Colonic mucosa (tissue), 4 donors: ENCODE results near the gene CABLES1. TPM values are rescaled to one million over a fixed set of nuclear protein-coding genes. Genes with fewer than 3 reads are reported as not detected.

Experiments
- DNase-seq: peaks from one replicate; pipeline ENCODE4 v3.0.0-alpha.2; 2020
- H3K27ac ChIP-seq: fragments of 200-600 bp; one replicate; pipeline ENCODE4 v1.8.0; 2021
- H3K27me3 ChIP-seq: fragments of 200-600 bp; one replicate; pipeline ENCODE4 v1.8.0; 2021
- H3K36me3 ChIP-seq: fragments of 200-600 bp; one replicate; pipeline ENCODE4 v1.8.0; 2021
- H3K4me1 ChIP-seq: fragments of 200-600 bp; one replicate; pipeline ENCODE4 v1.8.0; 2021; ENCODE audit warnings: mild to moderate bottlenecking
- H3K4me3 ChIP-seq: fragments of 200-600 bp; one replicate; pipeline ENCODE4 v1.8.0; 2021
- H3K9ac ChIP-seq, 2 donors: one replicate each; pipeline ENCODE4 v1.7.0; 2013; ENCODE audit warnings: control low read depth in 2 of 2, low read depth in 2 of 2, low read length in 2 of 2
- H3K9me3 ChIP-seq: fragments of 200-600 bp; one replicate; pipeline ENCODE4 v1.8.0; 2021
- CTCF ChIP-seq: fragments of 200-600 bp; IDR thresholded peaks from one replicate; pipeline ENCODE4 v1.8.0; 2022; ENCODE audit warnings: antibody characterized with exemption, mild to moderate bottlenecking
- intact Hi-C: fragments of 100-400 bp; cut with DNase I; formaldehyde crosslinking; loops from one replicate; pipeline ENCODE4 v1.14.1; 2022
- total RNA-seq, 2 donors: library from RNA; stranded (reverse); fragmentation: NEBNext Ultra II Directional in 1 of 2; extraction: Animal tissue kit (Norgen Biotek cat#: 25700) in 1 of 2; gene quantifications; one replicate each; pipeline ENCODE4 v1.2.1, GENCODE V29; 2021
- donor health status: healthy.
- donor health status: DM: no; HTN: no; CAD: no.
- donor health status: DM: no; HTN: no; CAD: no.

Gene CABLES1
- total RNA-seq, 2 donors from 2014 or later = 4.2 to 6.2 TPM

- Histone ChIP-seq H3K4me1 (no peaks in the 10 kb centered on the region), H3K27me3 (no peaks in the 10 kb centered on the region), H3K9ac (no peak overlapping the region), H3K36me3 (no peaks in the 10 kb centered on the region), H3K4me3 (no peak overlapping the region), H3K27ac (no peak overlapping the region), H3K9me3 (no peaks in the 10 kb centered on the region)
- no peak for DNase-seq
- intact Hi-C loops = no loop called here
- no peak for TF ChIP-seq CTCF
These were observed 34.9 kb downstream of the CABLES1 start for GRCh38 chr18:23170137-23170536.

GRCh38 chr18:23171581-23172156 lies 36.4 kb downstream of the CABLES1 start:
- TF ChIP-seq CTCF = no peak
- no peak overlapping the region for H3K4me3 ChIP-seq
- no peaks in the 10 kb centered on the region for H3K36me3 ChIP-seq
- H3K27ac ChIP-seq = no peak overlapping the region
- H3K9ac ChIP-seq = no peak overlapping the region
- H3K4me1 ChIP-seq = no peaks in the 10 kb centered on the region
- no peaks in the 10 kb centered on the region for H3K27me3 ChIP-seq
- intact Hi-C loops = no loop called here
- no peak for DNase-seq
- H3K9me3 ChIP-seq = no peaks in the 10 kb centered on the region

- no peaks in the 10 kb centered on the region for H3K9me3 ChIP-seq
- H3K36me3 ChIP-seq = no peaks in the 10 kb centered on the region
- no peaks in the 10 kb centered on the region for H3K4me1 ChIP-seq
- H3K27ac ChIP-seq = no peak overlapping the region
- H3K9ac ChIP-seq = no peak overlapping the region
- intact Hi-C loops = no loop called here
- no peak overlapping the region for H3K4me3 ChIP-seq
- DNase-seq = no peak
- no peaks in the 10 kb centered on the region for H3K27me3 ChIP-seq
- no peak for TF ChIP-seq CTCF
These were observed 37.5 kb downstream of the CABLES1 start for GRCh38 chr18:23172591-23173380.

GRCh38 chr18:23173912-23174311 lies 38.6 kb downstream of the CABLES1 start:
- no peak overlapping the region for H3K27ac ChIP-seq
- H3K4me1 ChIP-seq = no peaks in the 10 kb centered on the region
- no peaks in the 10 kb centered on the region for H3K36me3 ChIP-seq
- TF ChIP-seq CTCF = no peak
- no peaks in the 10 kb centered on the region for H3K27me3 ChIP-seq
- H3K9me3 ChIP-seq = no peaks in the 10 kb centered on the region
- H3K4me3 ChIP-seq = no peak overlapping the region
- DNase-seq = no peak
- no peak overlapping the region for H3K9ac ChIP-seq
- intact Hi-C loops = no loop called here

GRCh38 chr18:23176701-23177432 lies 41.6 kb downstream of the CABLES1 start:
- Histone ChIP-seq H3K4me3 (no peak overlapping the region), H3K36me3 (no peaks in the 10 kb centered on the region), H3K27me3 (no peaks in the 10 kb centered on the region), H3K9ac (no peak overlapping the region), H3K4me1 (no peaks in the 10 kb centered on the region), H3K9me3 (no peaks in the 10 kb centered on the region), H3K27ac (no peak overlapping the region)
- intact Hi-C loops = no loop called here
- no peak for TF ChIP-seq CTCF
- DNase-seq = no peak
